H9 (cell line): ENCODE data around the gene SARS1. TPM values are rescaled to one million over a fixed set of nuclear protein-coding genes. Genes with fewer than 3 reads are reported as not detected.

Source experiments
- DNase-seq: peaks from one replicate; pipeline ENCODE4 v3.0.0-alpha.2; 2017
- H2AFZ ChIP-seq: one replicate; pipeline ENCODE4 v1.6.1; 2013; ENCODE audit warnings: mild to moderate bottlenecking, low read length, control low read depth, moderate library complexity
- H2AK5ac ChIP-seq: 2 replicates; pipeline ENCODE4 v1.6.1; 2013; ENCODE audit warnings: low read length, control low read depth, mixed read lengths; ENCODE audit not compliant: insufficient read length
- H2BK120ac ChIP-seq: one replicate; pipeline ENCODE4 v1.6.1; 2013; ENCODE audit warnings: low read depth, mild to moderate bottlenecking, low read length, control low read depth, inconsistent platforms; ENCODE audit not compliant: poor library complexity, severe bottlenecking
- H2BK12ac ChIP-seq: 2 replicates; pipeline ENCODE4 v1.6.1; 2013; ENCODE audit warnings: low read length, control low read depth, mixed read lengths, low read depth; ENCODE audit not compliant: insufficient read length
- H2BK15ac ChIP-seq: 2 replicates; pipeline ENCODE4 v1.6.1; 2013; ENCODE audit warnings: low read depth, low read length, control low read depth
- H2BK20ac ChIP-seq: one replicate; pipeline ENCODE4 v1.6.1; 2013; ENCODE audit warnings: low read depth, mild to moderate bottlenecking, low read length, control low read depth, inconsistent platforms; ENCODE audit not compliant: poor library complexity, severe bottlenecking
- H2BK5ac ChIP-seq: 2 replicates; pipeline ENCODE4 v1.6.1; 2013; ENCODE audit warnings: low read length, control low read depth, mixed read lengths; ENCODE audit not compliant: insufficient read length
- H3K14ac ChIP-seq: 2 replicates; pipeline ENCODE4 v1.6.1; 2013; ENCODE audit warnings: low read length, control low read depth; ENCODE audit not compliant: insufficient read depth
- H3K18ac ChIP-seq: 2 replicates; pipeline ENCODE4 v1.6.1; 2013; ENCODE audit warnings: low read depth, mild to moderate bottlenecking, mixed read lengths, low read length, control low read depth; ENCODE audit not compliant: insufficient read length
- H3K23ac ChIP-seq: 2 replicates; pipeline ENCODE4 v1.6.1; 2013; ENCODE audit warnings: low read length, control low read depth, mixed read lengths, low read depth; ENCODE audit not compliant: insufficient read length
- H3K23me2 ChIP-seq: 2 replicates; pipeline ENCODE4 v1.6.1; 2013; ENCODE audit warnings: low read depth, mild to moderate bottlenecking, mixed read lengths, low read length, control low read depth; ENCODE audit not compliant: insufficient read length, poor library complexity, severe bottlenecking
- H3K27ac ChIP-seq: 2 replicates; pipeline ENCODE4 v1.5.1; 2013; ENCODE audit warnings: low read length, control low read depth, mixed read lengths, low read depth; ENCODE audit not compliant: insufficient read length
- H3K27me3 ChIP-seq: 2 replicates; pipeline ENCODE4 v1.6.1; 2013; ENCODE audit warnings: low read length, control low read depth, inconsistent platforms; ENCODE audit not compliant: insufficient read depth
- H3K4ac ChIP-seq: 2 replicates; pipeline ENCODE4 v1.6.1; 2013; ENCODE audit warnings: low read depth, mild to moderate bottlenecking, control low read depth, inconsistent platforms, low read length, moderate library complexity
- H3K4me1 ChIP-seq: 2 replicates; pipeline ENCODE4 v1.6.1; 2013; ENCODE audit warnings: low read length, control low read depth, inconsistent platforms; ENCODE audit not compliant: insufficient read depth
- H3K4me2 ChIP-seq: 2 replicates; pipeline ENCODE4 v1.6.1; 2013; ENCODE audit warnings: low read length, control low read depth, mixed read lengths; ENCODE audit not compliant: insufficient read length, insufficient read depth
- H3K56ac ChIP-seq: 2 replicates; pipeline ENCODE4 v1.6.1; 2013; ENCODE audit warnings: low read depth, mild to moderate bottlenecking, mixed read lengths, low read length, control low read depth; ENCODE audit not compliant: insufficient read length
- H3K79me1 ChIP-seq: 2 replicates; pipeline ENCODE4 v1.6.1; 2013; ENCODE audit warnings: low read depth, mild to moderate bottlenecking, moderate library complexity, low read length, control low read depth, inconsistent platforms; ENCODE audit not compliant: insufficient read depth, poor library complexity, severe bottlenecking
- H3K79me2 ChIP-seq: 2 replicates; pipeline ENCODE4 v1.6.1; 2013; ENCODE audit warnings: low read length, control low read depth, inconsistent platforms; ENCODE audit not compliant: insufficient read depth
- H3K9ac ChIP-seq: 2 replicates; pipeline ENCODE4 v1.6.1; 2013; ENCODE audit warnings: low read length, control low read depth, mixed read lengths; ENCODE audit not compliant: insufficient read length; ENCODE audit errors: extremely low read depth
- H3K9me3 ChIP-seq: one replicate; pipeline ENCODE4 v1.6.1; 2013; ENCODE audit warnings: low read depth, low read length, inconsistent platforms; ENCODE audit not compliant: control insufficient read depth
- H3T11ph ChIP-seq: one replicate; pipeline ENCODE4 v1.6.1; 2013; ENCODE audit warnings: mild to moderate bottlenecking, low read length, control low read depth, inconsistent platforms
- H4K20me1 ChIP-seq: one replicate; pipeline ENCODE4 v1.6.1; 2013; ENCODE audit not compliant: control insufficient read depth, insufficient read length, insufficient read depth
- H4K5ac ChIP-seq: 2 replicates; pipeline ENCODE4 v1.6.1; 2013; ENCODE audit warnings: low read depth, mild to moderate bottlenecking, mixed read lengths, low read length, control low read depth; ENCODE audit not compliant: insufficient read length
- H4K8ac ChIP-seq: replicated peaks from 2 replicates; pipeline ENCODE4 v1.6.1; 2013; ENCODE audit warnings: low read length, control low read depth, mixed read lengths, low read depth; ENCODE audit not compliant: insufficient read length
- H4K91ac ChIP-seq: 2 replicates; pipeline ENCODE4 v1.6.1; 2013; ENCODE audit warnings: low read depth, mild to moderate bottlenecking, moderate library complexity, mixed read lengths, low read length, control low read depth; ENCODE audit not compliant: insufficient read length
- H3K27ac Mint-ChIP-seq, 3 experiments: 2 replicates in 2 of 3; 3 replicates in 1 of 3; pipeline ENCODE4 v1.8.0; 2020 to 2021; ENCODE audit warnings: mixed read lengths in 3 of 3, mild to moderate bottlenecking in 1 of 3, moderate library complexity in 1 of 3
- H3K27me3 Mint-ChIP-seq: 2 replicates; pipeline ENCODE4 v1.8.0; 2021; ENCODE audit warnings: low read depth, mild to moderate bottlenecking, moderate library complexity, mixed read lengths
- H3K36me3 Mint-ChIP-seq, 3 experiments: 2 replicates in 2 of 3; 3 replicates in 1 of 3; pipeline ENCODE4 v1.8.0; 2020 to 2021; ENCODE audit warnings: low read depth in 3 of 3, mixed read lengths in 3 of 3; ENCODE audit not compliant: insufficient read depth in 1 of 3
- H3K4me1 Mint-ChIP-seq, 2 experiments: 2 replicates each; pipeline ENCODE4 v1.8.0; 2020; ENCODE audit warnings: mixed read lengths in 2 of 2
- H3K4me3 Mint-ChIP-seq, 2 experiments: 2 replicates in 1 of 2; 3 replicates in 1 of 2; pipeline ENCODE4 v1.8.0; 2020 to 2021; ENCODE audit warnings: mild to moderate bottlenecking in 2 of 2, mixed read lengths in 2 of 2, moderate library complexity in 1 of 2
- H3K9me3 Mint-ChIP-seq, 2 experiments: 2 replicates in 1 of 2; 3 replicates in 1 of 2; pipeline ENCODE4 v1.8.0; 2020; ENCODE audit warnings: mild to moderate bottlenecking in 2 of 2, mixed read lengths in 2 of 2, moderate library complexity in 1 of 2
- WGBS: extraction: QIAGEN DNeasy Blood & Tissue Kit; methylation state at CpG from one replicate; pipeline ENCODE4 v1.1.7; 2013; ENCODE audit warnings: missing lambda C conversion rate, low lambda C conversion rate, mixed read lengths; ENCODE audit not compliant: insufficient read length; ENCODE audit errors: extremely low coverage; 5-methylcytosine and 5-hydroxymethylcytosine counted together
- total RNA-seq: library from RNA; stranded (reverse); gene quantifications from 2 replicates; pipeline ENCODE4 v1.2.1, GENCODE V29; 2021
- TF ChIP-seq, protein P1 (sequence below): fragments of 200-600 bp; sonication (generic); conservative IDR thresholded peaks from 3 replicates; pipeline ENCODE4 v1.8.0; 2021; ENCODE audit warnings: antibody characterized with exemption, mild to moderate bottlenecking

Gene SARS1
- total RNA-seq, 1 experiment from 2014 or later: 139 TPM

GRCh38 chr1:109252167-109252892 is 38.6 kb downstream of the SARS1 start:
- Histone ChIP-seq H3K9me3 (no peaks in the 10 kb centered on the region), H2BK20ac (no peak overlapping the region), H3K4me1 (no peaks in the 10 kb centered on the region), H2AFZ (no peak overlapping the region), H4K8ac (no peak overlapping the region), H3K27ac (no peak overlapping the region), H2BK15ac (no peak overlapping the region), H2BK12ac (no peak overlapping the region), H3K9ac (no peak overlapping the region), H3K4ac (no peak overlapping the region), H3K23ac (no peak overlapping the region), H4K91ac (no peak overlapping the region), H2AK5ac (no peak overlapping the region), H3T11ph (no peak overlapping the region), H3K79me2 (no peaks in the 10 kb centered on the region; the same call in 1 of the 2 replicates), H3K4me2 (no peak overlapping the region), H3K79me1 (no peaks in the 10 kb centered on the region), H3K27me3 (peaks cover 4% of the 10 kb centered on the region; the same call in 1 of the 2 replicates), H4K5ac (no peak overlapping the region), H4K20me1 (no peaks in the 10 kb centered on the region), H3K23me2 (peaks cover 5% of the 10 kb centered on the region), H3K18ac (no peak overlapping the region), H3K56ac (no peak overlapping the region), H3K14ac (no peak overlapping the region), H2BK120ac (no peak overlapping the region), H2BK5ac (no peak overlapping the region)
- H3K9me3 Mint-ChIP-seq: peaks cover 14 to 21% of the 10 kb centered on the region in 2 experiments
- peaks cover 38% of the 10 kb centered on the region for H3K27me3 Mint-ChIP-seq
- H3K4me3 Mint-ChIP-seq: no peak overlapping the region; a peak in 1 of 5 replicates
- no peak for DNase-seq
- TF ChIP-seq, protein P1, sequence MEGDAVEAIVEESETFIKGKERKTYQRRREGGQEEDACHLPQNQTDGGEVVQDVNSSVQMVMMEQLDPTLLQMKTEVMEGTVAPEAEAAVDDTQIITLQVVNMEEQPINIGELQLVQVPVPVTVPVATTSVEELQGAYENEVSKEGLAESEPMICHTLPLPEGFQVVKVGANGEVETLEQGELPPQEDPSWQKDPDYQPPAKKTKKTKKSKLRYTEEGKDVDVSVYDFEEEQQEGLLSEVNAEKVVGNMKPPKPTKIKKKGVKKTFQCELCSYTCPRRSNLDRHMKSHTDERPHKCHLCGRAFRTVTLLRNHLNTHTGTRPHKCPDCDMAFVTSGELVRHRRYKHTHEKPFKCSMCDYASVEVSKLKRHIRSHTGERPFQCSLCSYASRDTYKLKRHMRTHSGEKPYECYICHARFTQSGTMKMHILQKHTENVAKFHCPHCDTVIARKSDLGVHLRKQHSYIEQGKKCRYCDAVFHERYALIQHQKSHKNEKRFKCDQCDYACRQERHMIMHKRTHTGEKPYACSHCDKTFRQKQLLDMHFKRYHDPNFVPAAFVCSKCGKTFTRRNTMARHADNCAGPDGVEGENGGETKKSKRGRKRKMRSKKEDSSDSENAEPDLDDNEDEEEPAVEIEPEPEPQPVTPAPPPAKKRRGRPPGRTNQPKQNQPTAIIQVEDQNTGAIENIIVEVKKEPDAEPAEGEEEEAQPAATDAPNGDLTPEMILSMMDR: no peak
- H3K27ac Mint-ChIP-seq: no peak overlapping the region
- peaks cover 41 to 44% of the 10 kb centered on the region in 2 experiments for H3K4me1 Mint-ChIP-seq
- H3K36me3 Mint-ChIP-seq: peaks cover 22 to 30% (median 28%) of the 10 kb centered on the region in 3 experiments
- WGBS: no CpG with 5 or more reads among the region's 31 CpGs
